K562 (cell line): ENCODE results near the gene COMP. TPM values are rescaled to one million over a fixed set of nuclear protein-coding genes. Genes with fewer than 3 reads are reported as not detected.

Source experiments
- ATAC-seq: fragments of 200-7000 bp; cut with Tn5 transposase; 3 replicates; pipeline ENCODE4 v1.9.1; 2020; ENCODE audit warnings: moderate library complexity
- BruUV-seq: library from RNA; stranded (reverse); fragments of 400-500 nt; replicated peaks from 2 replicates; lab custom pipeline; 2021; lab: Mats Ljungman, UMichigan
- CTCF ChIA-PET: fragments of 300-600 bp; formaldehyde crosslinking; extraction: SDS; loops from one replicate; lab custom pipeline; 2021; ENCODE audit warnings: low intra/inter-chr PET ratio; lab: Yijun Ruan, JAX
- POLR2A ChIA-PET: fragments of 300-600, 350-650 bp; sonication (Branson Sonifier 250); formaldehyde crosslinking; extraction: SDS; loops from one replicate; lab custom pipeline; 2021; ENCODE audit warnings: antibody characterized with exemption, inconsistent platforms; lab: Yijun Ruan, JAX
- DNase-seq, 4 experiments: peaks; one replicate each; pipeline versions ENCODE4 v3.0.0 to v3.0.0-alpha.2; 2011 to 2018; ENCODE audit warnings: low spot score in 3 of 4, mixed read lengths in 3 of 4; ENCODE audit errors: extremely low read depth in 1 of 4
- FAIRE-seq: peaks from 2 replicates; lab custom pipeline; 2011; peaks lifted over from hg19 to GRCh38; lab: Jason Lieb, UNC
- H2AFZ ChIP-seq: 2 replicates; pipeline ENCODE4 v1.6.0; 2011; ENCODE audit warnings: low read depth, low read length, control low read depth, inconsistent platforms
- H3K27ac ChIP-seq: fragments of 200-600 bp; 3 replicates; pipeline ENCODE4 v1.8.0; 2011; ENCODE audit warnings: low read depth, mild to moderate bottlenecking, control low read depth, inconsistent platforms, low read length, moderate library complexity, mixed read lengths; ENCODE audit errors: extremely low read depth
- H3K27me3 ChIP-seq, 2 experiments: fragments of 300-600 bp in 1 of 2; 2 replicates in 1 of 2; 3 replicates in 1 of 2; pipeline versions ENCODE4 v1.6.0 to v1.8.0; 2011; ENCODE audit warnings: inconsistent platforms in 2 of 2, low read length in 2 of 2, mild to moderate bottlenecking in 1 of 2, mixed read lengths in 1 of 2, moderate library complexity in 1 of 2; ENCODE audit not compliant: control insufficient read depth in 2 of 2, insufficient read depth in 2 of 2
- H3K36me3 ChIP-seq: fragments of 300-600 bp; 3 replicates; pipeline ENCODE4 v1.8.0; 2011; ENCODE audit warnings: mild to moderate bottlenecking, low read length, inconsistent platforms; ENCODE audit not compliant: control insufficient read depth, insufficient read depth
- H3K4me1 ChIP-seq, 2 experiments: fragments of 200-600 bp in 1 of 2; replicated peaks in 1 of 2; 2 replicates in 1 of 2; 3 replicates in 1 of 2; pipeline versions ENCODE4 v1.5.1 to v1.8.0; 2011; ENCODE audit warnings: inconsistent platforms in 2 of 2, low read length in 2 of 2, mild to moderate bottlenecking in 1 of 2, mixed read lengths in 1 of 2, moderate library complexity in 1 of 2; ENCODE audit not compliant: control insufficient read depth in 2 of 2, insufficient read depth in 2 of 2
- H3K4me2 ChIP-seq: 2 replicates; pipeline ENCODE4 v1.6.1; 2011; ENCODE audit warnings: low read length, control low read depth, inconsistent platforms, mixed read lengths; ENCODE audit not compliant: insufficient read depth
- H3K4me3 ChIP-seq: fragments of 200-600 bp; sonication (generic), shearing (Covaris generic); 2 replicates; pipeline ENCODE4 v1.5.1; 2016; ENCODE audit warnings: control low read depth, inconsistent platforms
- H3K79me2 ChIP-seq: fragments of 200-600 bp; 3 replicates; pipeline ENCODE4 v1.8.0; 2011; ENCODE audit warnings: low read length, inconsistent platforms; ENCODE audit not compliant: control insufficient read depth, insufficient read depth
- H3K9ac ChIP-seq, 2 experiments: 2 replicates each; pipeline versions ENCODE4 v1.6.0 to v1.6.1; 2011; ENCODE audit warnings: low read depth in 2 of 2, low read length in 2 of 2, control low read depth in 1 of 2, inconsistent platforms in 1 of 2, mild to moderate bottlenecking in 1 of 2, mixed read lengths in 1 of 2; ENCODE audit not compliant: insufficient read depth in 1 of 2
- H3K9me1 ChIP-seq: one replicate; pipeline ENCODE4 v1.6.0; 2011; ENCODE audit warnings: inconsistent platforms, mild to moderate bottlenecking, low read length, moderate library complexity; ENCODE audit not compliant: control insufficient read depth, insufficient read depth
- H3K9me3 ChIP-seq: replicated peaks from 2 replicates; pipeline ENCODE4 v1.5.1; 2011; ENCODE audit warnings: low read depth, low read length, inconsistent platforms; ENCODE audit not compliant: control insufficient read depth, insufficient read depth
- H4K20me1 ChIP-seq: replicated peaks from 2 replicates; pipeline ENCODE4 v1.6.1; 2011; ENCODE audit warnings: low read length, inconsistent platforms, mixed read lengths; ENCODE audit not compliant: control insufficient read depth, insufficient read depth
- BRF1 ChIP-seq: IDR thresholded peaks from 3 replicates; pipeline ENCODE4 v1.6.1; 2011; ENCODE audit warnings: borderline replicate concordance, mild to moderate bottlenecking; ENCODE audit not compliant: insufficient read length; ENCODE audit errors: extremely low read depth
- CC2D1A ChIP-seq: fragments of 450-650 bp; IDR thresholded peaks from 2 replicates; pipeline ENCODE4 v1.6.1; 2017; ENCODE audit warnings: mild to moderate bottlenecking
- CREB5 ChIP-seq: fragments of 250-450 bp; sonication (Bioruptor Pico); IDR thresholded peaks from 2 replicates; pipeline ENCODE4 v1.5.0; 2020; ENCODE audit warnings: mild to moderate bottlenecking
- DLX4 ChIP-seq: fragments of 250-450 bp; sonication (Bioruptor Pico); IDR thresholded peaks from 2 replicates; pipeline ENCODE4 v1.6.1; 2021; ENCODE audit warnings: mild to moderate bottlenecking
- GABPB1 ChIP-seq: sonication (generic); formaldehyde crosslinking; IDR thresholded peaks from 2 replicates; pipeline ENCODE4 v1.8.0; 2022; ENCODE audit warnings: mild to moderate bottlenecking, missing genetic modification reagents
- HLTF ChIP-seq: fragments of 450-650 bp; IDR thresholded peaks from 2 replicates; pipeline ENCODE4 v1.6.1; 2016
- PHTF2 ChIP-seq: fragments of 250-450 bp; sonication (Bioruptor Pico); IDR thresholded peaks from 2 replicates; pipeline ENCODE4 v1.5.0; 2021; ENCODE audit warnings: mild to moderate bottlenecking
- POLR2AphosphoS2 ChIP-seq: IDR thresholded peaks from 2 replicates; pipeline ENCODE4 v1.6.1; 2012; ENCODE audit warnings: low read length, improper control_type of control experiment
- PURB ChIP-seq: sonication (generic); formaldehyde crosslinking; IDR thresholded peaks from 2 replicates; pipeline ENCODE4 v1.9.0; 2021; ENCODE audit warnings: low read depth, mild to moderate bottlenecking, missing genetic modification reagents
- SAFB2 ChIP-seq: fragments of 200-400 bp; formaldehyde crosslinking; IDR thresholded peaks from 2 replicates; pipeline ENCODE4 v1.6.1; 2018; ENCODE audit warnings: borderline replicate concordance, low read length, low read depth, moderate library complexity; ENCODE audit not compliant: severe bottlenecking
- SMARCA5 ChIP-seq: fragments of 450-650 bp; IDR thresholded peaks from 2 replicates; pipeline ENCODE4 v1.6.1; 2016
- SRSF1 ChIP-seq: fragments of 200-400 bp; formaldehyde crosslinking; IDR thresholded peaks from 2 replicates; pipeline ENCODE4 v1.6.1; 2017; ENCODE audit warnings: mild to moderate bottlenecking, low read depth, low read length, moderate library complexity
- TAF1 ChIP-seq: IDR thresholded peaks from 2 replicates; pipeline ENCODE4 v1.6.1; 2011; ENCODE audit warnings: mild to moderate bottlenecking, low read length, moderate library complexity; ENCODE audit not compliant: insufficient read depth, control insufficient read depth, severe bottlenecking; ENCODE audit errors: extremely low read depth
- TCF7 ChIP-seq: sonication (generic); IDR thresholded peaks from 2 replicates; pipeline ENCODE4 v1.6.1; 2016; ENCODE audit warnings: antibody characterized with exemption, borderline replicate concordance
- ZNF609 ChIP-seq: sonication (generic); formaldehyde crosslinking; IDR thresholded peaks from 2 replicates; pipeline ENCODE4 v1.8.1; 2023; ENCODE audit warnings: missing genetic modification reagents, mild to moderate bottlenecking, borderline replicate concordance
- ZNF644 ChIP-seq: fragments of 200-800 bp; sonication (Bioruptor generic); IDR thresholded peaks from 2 replicates; pipeline ENCODE4 v1.6.1; 2016; ENCODE audit warnings: low read depth, missing genetic modification characterization, missing compliant biosample characterization
- WGBS: fragments of 100-300 bp; shearing (Covaris generic); methylation state at CpG from one replicate; pipeline ENCODE4 v1.1.6; 2016; ENCODE audit warnings: low coverage, mixed read lengths; ENCODE audit not compliant: insufficient coverage; ENCODE audit errors: missing lambda C conversion rate; 5-methylcytosine and 5-hydroxymethylcytosine counted together
- in situ Hi-C: fragments of 300-500 bp; cut with MboI; formaldehyde crosslinking; loops from 4 replicates; pipeline ENCODE4 v1.15.0; 2018; ENCODE audit warnings: inconsistent platforms, mixed read lengths
- intact Hi-C: fragments of 100-400 bp; cut with micrococcal nuclease; formaldehyde crosslinking; loops from 2 replicates; pipeline ENCODE4 v1.14.2; 2022
- polyA plus RNA-seq, 8 experiments: library from polyadenylated mRNA; depleted of rRNA in 4 of 8; stranded (reverse) in 5 of 8; unstranded in 3 of 8; fragments of >200 nt; fragmentation: Nextera tagmentation in 2 of 8; fragmentation: Illumina TruSeq in 1 of 8; extraction: Ambion mirVana in 2 of 8; extraction: Trizol in 1 of 8; gene quantifications; 2 replicates each; pipeline versions ENCODE4 v1.2.1 to v1.2.3, GENCODE V29; 2011 to 2014; ENCODE audit warnings: inconsistent platforms in 1 of 8, missing spikeins in 1 of 8
- total RNA-seq, 7 experiments: library from RNA; depleted of rRNA in 6 of 7; stranded (reverse); fragments of >200 nt in 6 of 7; fragmentation: Illumina TruSeq in 2 of 7; extraction: Trizol in 2 of 7; gene quantifications; 2 replicates each; pipeline versions ENCODE4 v1.2.1 to v1.2.3, GENCODE V29; 2011 to 2021; ENCODE audit warnings: low replicate concordance in 1 of 7

COMP gene
- total and polyA plus RNA-seq, 9 of the 15 experiments (the other 6 are each of a cell fraction or from before 2014, with no cell fraction given): 0.07 TPM; not detected in 8

GRCh38 chr19:18807861-18808331 is 16.8 kb upstream of the COMP start:
- 0 out of 2 replicates have a peak, but pooled peaks cover 11% of the 10 kb centered on the region for H4K20me1 ChIP-seq
- ChIA-PET CTCF (no interaction called here), POLR2A (no interaction called here)
- no peaks in the 10 kb centered on the region for H3K36me3 ChIP-seq
- H2AFZ ChIP-seq: no peak overlapping the region
- FAIRE-seq: no peak
- H3K9ac ChIP-seq: peak overlapping the region in 1 of 2 experiments; percentile 13; a peak in 1 of 4 replicates
- peak; percentile 50 for ATAC-seq
- H3K9me3 ChIP-seq: no peaks in the 10 kb centered on the region
- no peak overlapping the region for H3K27ac ChIP-seq
- TF ChIP-seq ZNF644 (tag) (no peak), POLR2AphosphoS2 (no peak), PHTF2 (CRISPR knock-in tag) (no peak), HLTF (no peak), ZNF609 (no peak), BRF1 (no peak), GABPB1 (CRISPR knock-in tag) (no peak), SAFB2 (no peak), TAF1 (no peak), CC2D1A (no peak), CREB5 (no peak), TCF7 (no peak), SMARCA5 (no peak), DLX4 (CRISPR knock-in tag) (no peak), SRSF1 (no peak), PURB (CRISPR knock-in tag) (no peak)
- H3K4me3 ChIP-seq: no peak overlapping the region
- in situ Hi-C loops (no loop called here), intact Hi-C loops (no loop called here)
- BruUV-seq: no TSS peak
- H3K27me3 ChIP-seq: peaks cover 27 to 48% of the 10 kb centered on the region in 2 experiments
- H3K4me1 ChIP-seq: peaks cover 0 to 4% of the 10 kb centered on the region in 2 experiments; a peak in 2 of 5 replicates
- peaks cover 4% of the 10 kb centered on the region for H3K9me1 ChIP-seq
- no peak for DNase-seq
- no peaks in the 10 kb centered on the region for H3K79me2 ChIP-seq
- WGBS: 8% methylated on average over 19 of the region's 19 CpGs
- H3K4me2 ChIP-seq: no peak overlapping the region
